A549 (cell line): ENCODE measurements around the gene CCDC88B. TPM values are rescaled to one million over a fixed set of nuclear protein-coding genes. Genes with fewer than 3 reads are reported as not detected.

Source experiments
- ATAC-seq, 2 experiments: fragments of 200-7000 bp in 1 of 2; fragments of >200 bp in 1 of 2; cut with Nextera tagmentation in 1 of 2; cut with Tn5 transposase in 1 of 2; 3 replicates each; pipeline versions ENCODE4 v1.8.0 to v1.9.1; 2018 to 2020; ENCODE audit warnings: mild to moderate bottlenecking in 1 of 2, moderate library complexity in 1 of 2
- CTCF ChIA-PET: fragments of 300-600 bp; sonication (Branson Sonifier 250); formaldehyde crosslinking; extraction: SDS; loops from one replicate; lab custom pipeline; 2021; ENCODE audit warnings: antibody characterized with exemption, inconsistent platforms; lab: Yijun Ruan, JAX
- POLR2A ChIA-PET: fragments of 350-600 bp; formaldehyde crosslinking; extraction: SDS; loops from one replicate; lab custom pipeline; 2021; ENCODE audit warnings: antibody characterized with exemption, inconsistent platforms; lab: Yijun Ruan, JAX
- DNase-seq, 2 experiments: peaks; one replicate each; pipeline versions ENCODE4 v3.0.0 to v3.0.0-alpha.2; 2011 to 2016; ENCODE audit warnings: low read depth in 1 of 2, low spot score in 1 of 2
- FAIRE-seq: peaks from 2 replicates; lab custom pipeline; 2011; peaks lifted over from hg19 to GRCh38; lab: Jason Lieb, UNC
- H3K27ac ChIP-seq, 2 experiments: fragments of >200 bp; sonication (Bioruptor Twin); formaldehyde crosslinking; 3 replicates each; pipeline ENCODE4 v1.5.1; 2016 to 2017
- H3K4me1 ChIP-seq: fragments of >200 bp; sonication (Bioruptor Twin); formaldehyde crosslinking; 3 replicates; pipeline ENCODE4 v1.6.1; 2016
- H3K4me2 ChIP-seq: fragments of >200 bp; sonication (Bioruptor Twin); formaldehyde crosslinking; 3 replicates; pipeline ENCODE4 v1.6.1; 2016
- H3K4me3 ChIP-seq: fragments of >200 bp; sonication (Bioruptor Twin); formaldehyde crosslinking; 3 replicates; pipeline ENCODE4 v1.5.1; 2016
- H3K9me3 ChIP-seq: fragments of >200 bp; sonication (Bioruptor Twin); formaldehyde crosslinking; 3 replicates; pipeline ENCODE4 v1.6.1; 2016
- BCL3 ChIP-seq: fragments of >200 bp; sonication (Bioruptor Twin); formaldehyde crosslinking; IDR thresholded peaks from 3 replicates; pipeline ENCODE4 v1.6.1; 2016
- BHLHE40 ChIP-seq: IDR thresholded peaks from 2 replicates; pipeline ENCODE4 v1.6.1; 2012; ENCODE audit warnings: low read depth, low read length, inconsistent platforms
- CHD2 ChIP-seq: fragments of 150-350 bp; IDR thresholded peaks from 2 replicates; pipeline ENCODE4 v1.6.1; 2014; ENCODE audit warnings: low read length; ENCODE audit not compliant: partially characterized antibody
- CHD4 ChIP-seq: fragments of 200-600 bp; sonication (generic); IDR thresholded peaks from 2 replicates; pipeline ENCODE4 v1.6.1; 2016; ENCODE audit warnings: antibody characterized with exemption, mild to moderate bottlenecking, borderline replicate concordance
- CTCF ChIP-seq: fragments of >200 bp; sonication (Bioruptor Twin); formaldehyde crosslinking; IDR thresholded peaks from 3 replicates; pipeline ENCODE4 v1.5.1; 2016
- E2F6 ChIP-seq: IDR thresholded peaks from 2 replicates; pipeline ENCODE4 v1.6.1; 2012; ENCODE audit warnings: low read depth, borderline replicate concordance
- ELK1 ChIP-seq: fragments of 150-350 bp; IDR thresholded peaks from 2 replicates; pipeline ENCODE4 v1.6.1; 2014; ENCODE audit warnings: low read depth, mild to moderate bottlenecking, low read length
- ESRRA ChIP-seq: fragments of 150-350 bp; IDR thresholded peaks from 2 replicates; pipeline ENCODE4 v1.6.1; 2014; ENCODE audit warnings: mild to moderate bottlenecking, low read length, borderline replicate concordance
- FOSL2 ChIP-seq, 2 experiments: fragments of 450-650 bp in 1 of 2; fragments of >200 bp in 1 of 2; sonication (Bioruptor Twin) in 1 of 2; formaldehyde crosslinking; IDR thresholded peaks; 2 replicates each; pipeline versions ENCODE4 v1.5.0 to v1.6.1; 2016 to 2020; ENCODE audit warnings: mild to moderate bottlenecking in 1 of 2, moderate library complexity in 1 of 2
- GATA3 ChIP-seq: IDR thresholded peaks from 2 replicates; pipeline ENCODE4 v1.6.1; 2012; ENCODE audit warnings: borderline replicate concordance
- HOXA7 ChIP-seq: fragments of 250-450 bp; sonication (Bioruptor Pico); IDR thresholded peaks from 2 replicates; pipeline ENCODE4 v1.5.0; 2020; ENCODE audit warnings: mild to moderate bottlenecking, moderate library complexity
- JUN ChIP-seq, 2 experiments: fragments of >200 bp; sonication (Bioruptor Twin); formaldehyde crosslinking; IDR thresholded peaks; 2 replicates in 1 of 2; 3 replicates in 1 of 2; pipeline ENCODE4 v1.6.1; 2016 to 2017
- KDM1A ChIP-seq: fragments of 200-600 bp; sonication (generic); IDR thresholded peaks from 2 replicates; pipeline ENCODE4 v1.6.1; 2016; ENCODE audit warnings: low read depth, mild to moderate bottlenecking
- KDM5A ChIP-seq: fragments of 200-600 bp; sonication (generic); IDR thresholded peaks from 2 replicates; pipeline ENCODE4 v1.6.1; 2016; ENCODE audit warnings: antibody characterized with exemption, mild to moderate bottlenecking
- MAX ChIP-seq: IDR thresholded peaks from 2 replicates; pipeline ENCODE4 v1.6.1; 2012
- MYC ChIP-seq: IDR thresholded peaks from 2 replicates; pipeline ENCODE4 v1.6.1; 2012; ENCODE audit warnings: mild to moderate bottlenecking, inconsistent platforms, low read length, improper control_type of control experiment, borderline replicate concordance
- NPAS2 ChIP-seq: fragments of 250-450 bp; sonication (Bioruptor Pico); IDR thresholded peaks from 2 replicates; pipeline ENCODE4 v1.8.0; 2022; ENCODE audit warnings: mild to moderate bottlenecking, moderate library complexity, borderline replicate concordance
- PHF8 ChIP-seq: fragments of 200-600 bp; sonication (generic); IDR thresholded peaks from 2 replicates; pipeline ENCODE4 v1.6.1; 2016; ENCODE audit warnings: low read depth, mild to moderate bottlenecking, antibody characterized with exemption, moderate library complexity, borderline replicate concordance
- POLR2A ChIP-seq: IDR thresholded peaks from 2 replicates; pipeline ENCODE4 v1.6.1; 2012; ENCODE audit warnings: mild to moderate bottlenecking, low read length
- RAD21 ChIP-seq, 2 experiments: fragments of >200 bp in 1 of 2; sonication (Bioruptor Twin) in 1 of 2; formaldehyde crosslinking in 1 of 2; IDR thresholded peaks in 1 of 2; conservative IDR thresholded peaks in 1 of 2; 2 replicates in 1 of 2; 3 replicates in 1 of 2; pipeline ENCODE4 v1.6.1; 2012 to 2018; ENCODE audit warnings: inconsistent platforms in 1 of 2
- RARB ChIP-seq: fragments of 250-450 bp; sonication (Bioruptor Pico); IDR thresholded peaks from 2 replicates; pipeline ENCODE4 v1.8.0; 2021; ENCODE audit warnings: mild to moderate bottlenecking, moderate library complexity
- RNF2 ChIP-seq: fragments of 200-600 bp; sonication (generic); IDR thresholded peaks from 2 replicates; pipeline ENCODE4 v1.6.1; 2016; ENCODE audit warnings: low read depth, mild to moderate bottlenecking, antibody characterized with exemption, moderate library complexity, borderline replicate concordance
- SMC3 ChIP-seq: fragments of >200 bp; sonication (Bioruptor Twin); formaldehyde crosslinking; IDR thresholded peaks from 3 replicates; pipeline ENCODE4 v1.6.1; 2018; ENCODE audit warnings: inconsistent platforms
- SREBF2 ChIP-seq: fragments of 450-650 bp; IDR thresholded peaks from 2 replicates; pipeline ENCODE4 v1.6.1; 2014; ENCODE audit warnings: mild to moderate bottlenecking, moderate library complexity
- ZC3H11A ChIP-seq: fragments of 450-650 bp; IDR thresholded peaks from 2 replicates; pipeline ENCODE4 v1.6.1; 2014; ENCODE audit warnings: antibody characterized with exemption, mild to moderate bottlenecking
- WGBS: methylation state at CpG from one replicate; pipeline ENCODE4 v1.1.6; 2017; ENCODE audit errors: missing lambda C conversion rate; 5-methylcytosine and 5-hydroxymethylcytosine counted together
- polyA plus RNA-seq, 4 experiments: library from polyadenylated mRNA; depleted of rRNA in 3 of 4; stranded (reverse); fragments of >200 nt; fragmentation: RNase III in 1 of 4; extraction: RNeasy Plus Mini Kit Qiagen cat#74134 plus additional on column Dnase treatment in 1 of 4; gene quantifications; 2 replicates in 3 of 4; 3 replicates in 1 of 4; pipeline ENCODE4 v1.2.3, GENCODE V29; 2011 to 2017

CCDC88B gene
- polyA plus RNA-seq, 2 of the 4 experiments (the other 2 are of a cell fraction): 4.8 to 8.8 TPM

- Histone ChIP-seq H3K4me2 (peak overlapping the region; percentile 87), H3K27ac (peak overlapping the region; percentile 86 to 98), H3K9me3 (no peaks in the 10 kb centered on the region), H3K4me3 (peak overlapping the region; percentile 73), H3K4me1 (peaks cover 50% of the 10 kb centered on the region)
- ChIA-PET POLR2A (interaction anchor here (4.6 kb wide), 1 partner anchor 41 kb away, joined by 50 read pairs; the partner anchor contains the start of genes PRDX5 and TRMT112), CTCF (interaction anchor here (0.6 to 33.9 kb wide), 8 partner anchors 9 to 306 kb away, joined by 3 to 996 read pairs (median 7); partner anchors contain the start of genes CATSPERZ, CCDC88B, ESRRA and PRDX5)
- ATAC-seq (peak; percentile 23 to 41), FAIRE-seq (no peak), DNase-seq (no peak)
- TF ChIP-seq HOXA7 (CRISPR knock-in tag): no peak
- no peak for TF ChIP-seq KDM1A
- no peak for TF ChIP-seq JUN (IDR thresholded peaks at IDR 0.05)
- TF ChIP-seq KDM5A: no peak
- no peak for TF ChIP-seq CTCF
- TF ChIP-seq RAD21 (conservative IDR thresholded peaks at IDR 0.05 in 1 of 2, IDR thresholded peaks at IDR 0.05 in 1 of 2): no peak
- TF ChIP-seq ESRRA: no peak
- no peak for TF ChIP-seq CHD2
- no peak for TF ChIP-seq SREBF2
- TF ChIP-seq PHF8: no peak
- no peak for TF ChIP-seq FOSL2 (IDR thresholded peaks at IDR 0.05)
- no peak for TF ChIP-seq FOSL2 (CRISPR knock-in tag; IDR thresholded peaks at IDR 0.05)
- TF ChIP-seq SMC3: no peak
- no peak for TF ChIP-seq RARB (CRISPR knock-in tag)
- TF ChIP-seq CHD4: no peak
- WGBS: 7% methylated on average over 3 of the region's 7 CpGs
Observed at GRCh38 chr11:64358536-64358906, 18.5 kb downstream of the CCDC88B start.

GRCh38 chr11:64358907-64359711 lies 19.1 kb downstream of the CCDC88B start, which contains the start of gene RPS6KA4:
RPS6KA4 (plus strand) TSS chr11:64359162; CDS start chr11:64359236, 74 bp downstream.
- FAIRE-seq: no peak
- WGBS: under 1% methylated on average over 17 of the region's 70 CpGs
- TF ChIP-seq E2F6 (peak; percentile 52), SREBF2 (no peak), BHLHE40 (0 out of 2 replicates have a peak, but pooled peaks have one; percentile 25), MYC (no peak; the same call in 1 of the 2 replicates), RAD21 (conservative IDR thresholded peaks at IDR 0.05 in 1 of 2, IDR thresholded peaks at IDR 0.05 in 1 of 2) (no peak), GATA3 (0 out of 2 replicates have a peak, but pooled peaks have one; percentile 9), POLR2A (peak; percentile 64), FOSL2 (IDR thresholded peaks at IDR 0.05) (no peak), FOSL2 (CRISPR knock-in tag; IDR thresholded peaks at IDR 0.05) (peak; percentile 63), NPAS2 (CRISPR knock-in tag) (peak; percentile 41; the same call in 1 of the 2 replicates), RNF2 (no peak), PHF8 (peak; percentile 69; the same call in 1 of the 2 replicates), BCL3 (peak; percentile 60; the same call in 2 of the 3 replicates), JUN (IDR thresholded peaks at IDR 0.05) (peak in 1 of 2 experiments; percentile 64; a peak in 2 of 5 replicates), CHD4 (no peak), MAX (peak; percentile 64), KDM1A (peak; percentile 26; the same call in 1 of the 2 replicates), ELK1 (no peak), ZC3H11A (no peak)
- TF ChIP-seq, all 56 proteins: peak for 11
- DNase-seq (peak; percentile 47 to 71), ATAC-seq (peak; percentile 70 to 80)
- peaks cover 50% of the 10 kb centered on the region for H3K4me1 ChIP-seq
- ChIA-PET POLR2A (interaction anchor here (0.7 to 4.6 kb wide), 3 partner anchors 27 to 41 kb away, joined by 3 to 50 read pairs (median 5); partner anchors contain the start of genes PRDX5 and TRMT112), CTCF (interaction anchor here (0.9 to 33.9 kb wide), 8 partner anchors 10 to 308 kb away, joined by 3 to 996 read pairs (median 4); partner anchors contain the start of genes CATSPERZ, CCDC88B, ESRRA and PRDX5)
- H3K4me2 ChIP-seq: peak within 1 kb of the TSS; percentile 87
- peak within 1 kb of the TSS; percentile 86 to 98 for H3K27ac ChIP-seq
- H3K9me3 ChIP-seq: no peaks in the 10 kb centered on the region
- H3K4me3 ChIP-seq: peak within 1 kb of the TSS; percentile 73
